HG03469 (cell line): Measurements from ENCODE around the gene UBP1.

Source experiments
- ATAC-seq: cut with Tn5 transposase; IDR thresholded peaks from one replicate; pipeline ENCODE4 v1.9.1; 2021; ENCODE audit warnings: mild to moderate bottlenecking, moderate library complexity, moderate number of reproducible peaks; ENCODE audit not compliant: unreplicated experiment

UBP1 gene

GRCh38 chr3:33392144-33392543 is 48.1 kb downstream of the UBP1 start:
- ATAC-seq = no peak

DNA sequence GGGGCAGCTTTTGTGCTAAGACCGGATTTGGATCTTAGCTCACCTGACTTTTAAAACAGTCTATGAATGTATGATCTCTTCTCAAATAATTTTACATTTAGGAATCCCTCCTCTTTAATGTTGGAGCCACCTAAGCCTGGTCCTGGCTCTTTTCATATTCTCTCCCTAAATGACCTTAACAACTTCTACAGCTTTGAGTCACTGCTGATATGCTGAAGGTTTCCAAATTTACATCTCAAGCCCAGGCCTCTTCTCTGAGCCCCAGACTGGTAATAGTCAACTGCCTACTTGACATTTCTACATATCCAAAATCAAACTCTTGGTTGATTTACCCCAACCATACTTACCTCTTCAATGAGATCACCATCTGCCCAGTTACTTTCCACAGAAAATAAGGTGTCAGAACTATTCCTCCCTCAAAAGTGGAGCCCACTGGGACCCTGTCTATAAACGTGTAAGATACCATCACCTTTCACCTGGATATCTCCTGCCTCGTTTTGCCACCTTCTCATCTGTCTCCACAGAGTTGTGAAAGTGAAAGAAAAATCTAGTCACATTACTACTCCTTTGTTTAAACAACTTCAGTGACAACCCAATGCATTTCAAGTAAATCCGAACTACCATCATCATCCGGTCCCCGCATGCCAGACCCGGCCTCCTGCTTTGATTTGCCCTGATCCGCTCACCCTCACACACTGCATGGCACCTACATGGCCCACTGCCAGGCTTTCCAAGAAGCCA is 48.8 kb downstream of the UBP1 start:
- ATAC-seq = no peak

- no peak for ATAC-seq
Measured at GRCh38 chr3:33389908-33390307, 50.3 kb downstream of the UBP1 start.

- no peak for ATAC-seq
Measured at GRCh38 chr3:33388374-33389100, 51.7 kb downstream of the UBP1 start.

DNA sequence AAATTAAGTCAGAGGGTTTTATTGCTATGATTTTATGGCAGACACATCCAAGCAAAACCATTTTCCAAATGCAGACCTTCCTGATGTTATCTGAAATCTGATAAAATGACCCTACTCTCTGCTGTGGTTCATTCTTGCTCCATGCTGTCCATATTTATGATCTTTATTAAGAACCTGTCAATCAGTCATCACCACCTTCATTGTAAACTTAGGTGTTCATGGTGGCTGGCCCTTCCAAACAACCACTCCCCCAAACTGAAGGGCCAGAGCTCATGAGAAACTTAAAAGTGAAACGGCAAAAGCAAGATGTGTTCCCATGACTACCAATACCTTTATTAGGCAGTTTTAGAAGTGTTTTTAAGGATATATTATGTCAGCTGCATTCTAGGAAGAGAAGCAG is 53.6 kb downstream of the UBP1 start:
- ATAC-seq = no peak

- ATAC-seq = no peak
Measured at GRCh38 chr3:33385423-33385822, 54.8 kb downstream of the UBP1 start.

GRCh38 chr3:33383951-33384350 is 56.3 kb downstream of the UBP1 start:
- ATAC-seq = no peak

DNA sequence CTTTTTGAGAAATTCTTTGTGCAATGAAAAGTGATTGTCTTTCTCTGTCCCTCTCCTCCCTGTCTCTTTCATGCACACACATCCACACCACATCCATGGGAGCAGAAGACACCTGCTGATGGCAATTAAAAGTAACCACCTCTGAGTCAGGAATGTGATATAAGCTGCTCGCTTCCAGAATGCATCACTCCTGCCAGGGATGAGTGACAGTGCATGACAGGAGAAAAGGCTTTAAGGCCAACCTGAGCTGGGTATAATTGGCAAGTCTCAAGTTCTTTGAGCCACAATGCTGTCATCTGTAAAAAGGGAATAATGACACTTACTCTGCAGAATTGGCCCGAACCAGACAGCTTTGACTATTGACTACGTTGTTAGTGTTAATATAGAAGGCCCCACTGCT is 59.6 kb downstream of the UBP1 start:
- ATAC-seq = no peak

- no peak for ATAC-seq
Measured at GRCh38 chr3:33377931-33378330, 62.3 kb downstream of the UBP1 start.

- no peak for ATAC-seq
Measured at GRCh38 chr3:33377489-33377888, 62.7 kb downstream of the UBP1 start.

- ATAC-seq = no peak
Measured at GRCh38 chr3:33373082-33373437, 67.1 kb downstream of the UBP1 start.

DNA sequence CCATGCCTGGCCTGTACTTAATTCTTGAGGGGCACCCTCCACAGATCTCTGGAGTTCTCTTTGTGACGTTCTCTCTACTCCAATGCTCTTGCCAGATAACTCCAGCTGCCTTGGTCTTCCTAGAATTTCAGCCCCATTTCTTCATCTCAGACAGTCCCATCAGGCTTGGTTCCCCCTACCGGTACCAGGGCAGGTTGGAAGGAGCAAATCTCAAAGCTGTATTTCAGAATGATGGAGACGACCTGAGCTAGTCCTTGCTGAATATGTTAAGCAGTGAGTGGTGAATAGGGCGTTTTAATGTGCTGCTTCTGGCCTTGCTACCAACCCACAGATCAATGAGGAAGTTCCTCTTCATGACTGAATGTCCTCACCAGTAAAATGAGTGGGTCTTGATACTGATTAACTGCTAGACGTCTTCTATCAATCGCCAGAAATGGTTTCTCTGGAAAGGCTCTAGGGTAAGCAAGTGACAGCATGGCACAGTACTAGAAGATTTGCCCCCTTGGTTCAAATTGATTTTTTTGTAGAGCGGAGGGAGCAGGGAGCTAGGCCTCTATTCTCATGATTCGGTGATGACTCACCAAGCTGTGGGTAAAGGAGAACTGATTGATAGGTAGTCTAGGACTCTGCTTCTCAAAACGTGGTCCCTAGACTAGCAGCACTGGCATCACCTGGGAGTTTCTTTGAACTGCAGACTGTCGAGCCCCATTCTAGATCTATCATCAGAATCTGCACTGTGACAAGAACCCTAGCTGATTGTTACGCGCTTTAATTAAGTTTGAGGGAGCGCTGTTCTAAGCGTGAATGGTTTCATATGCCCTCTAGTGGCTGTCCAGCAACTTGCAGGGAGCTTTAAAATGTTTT is 67.8 kb downstream of the UBP1 start:
- no peak for ATAC-seq

- ATAC-seq = no peak
Measured at GRCh38 chr3:33364531-33365128, 75.6 kb downstream of the UBP1 start.

- no peak for ATAC-seq
Measured at GRCh38 chr3:33364060-33364459, 76.1 kb downstream of the UBP1 start.

- ATAC-seq = no peak
Measured at GRCh38 chr3:33363113-33363800, 76.9 kb downstream of the UBP1 start.

GRCh38 chr3:33360136-33360825 is 79.9 kb downstream of the UBP1 start:
- no peak for ATAC-seq

GRCh38 chr3:33358172-33358781 is 81.9 kb downstream of the UBP1 start:
- no peak for ATAC-seq

- ATAC-seq = no peak
Measured at GRCh38 chr3:33355611-33356010, 84.6 kb downstream of the UBP1 start.

DNA sequence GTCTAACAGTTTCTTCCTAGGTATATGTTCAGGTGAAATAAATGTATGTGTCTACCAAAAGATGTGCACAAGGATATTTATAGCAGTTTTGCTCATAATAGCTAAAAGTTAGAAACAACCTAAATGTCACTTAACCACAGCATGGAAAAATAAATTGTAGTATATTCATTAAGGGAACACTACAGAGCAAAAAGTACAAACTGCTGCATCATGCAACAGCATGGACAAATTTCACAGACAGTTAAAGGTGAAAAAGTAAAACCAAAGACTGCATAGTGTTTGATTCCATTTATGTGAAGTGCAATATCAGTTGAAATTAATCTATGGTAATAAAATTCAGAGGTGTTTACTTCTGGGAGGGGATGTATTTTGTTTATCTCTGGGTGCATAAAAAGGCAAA is 100.4 kb downstream of the UBP1 start:
- no peak for ATAC-seq
